SU-DHL-6 (cell line): Measurements from ENCODE around the gene DCLK1.

Experiments used
- EZH2phosphoT487 ChIP-seq: fragments of 200-600 bp; sonication (generic), shearing (Covaris generic); conservative IDR thresholded peaks from 2 replicates; pipeline ENCODE4 v1.6.1; 2018; ENCODE audit warnings: mild to moderate bottlenecking, antibody characterized with exemption, low read length, moderate library complexity, mixed read lengths
- TF ChIP-seq, protein P1 (sequence below): fragments of 200-600 bp; sonication (generic); IDR thresholded peaks from one replicate; pipeline ENCODE4 v1.5.1; 2017; ENCODE audit warnings: antibody characterized with exemption, mild to moderate bottlenecking, low read length, moderate library complexity; ENCODE audit not compliant: insufficient read depth, poor library complexity, severe bottlenecking

DNA sequence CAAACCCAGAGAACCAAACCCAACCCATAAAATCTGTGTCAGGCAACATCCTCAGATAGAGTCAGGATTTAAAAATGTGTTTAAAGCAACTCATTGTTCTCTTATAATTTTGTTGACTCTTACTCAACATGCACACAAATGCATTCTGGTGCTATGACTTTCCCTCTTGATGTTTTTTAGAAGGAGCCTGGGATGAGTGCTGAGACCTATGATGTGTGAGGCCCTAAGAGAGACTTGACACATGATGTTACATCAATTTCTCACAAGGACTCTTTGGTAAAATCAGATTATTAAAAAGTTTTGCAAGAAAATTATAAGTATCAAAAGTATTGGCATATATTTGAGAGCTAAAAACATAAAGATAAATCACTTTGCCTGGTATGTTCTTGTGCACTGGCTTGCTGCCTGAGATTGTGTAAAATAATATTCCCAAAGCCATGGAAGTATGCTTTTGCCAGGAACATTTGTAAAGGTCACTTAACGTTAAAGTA is 173.9 kb downstream of the DCLK1 start:
- no peak for TF ChIP-seq EZH2phosphoT487
- TF ChIP-seq, protein P1, sequence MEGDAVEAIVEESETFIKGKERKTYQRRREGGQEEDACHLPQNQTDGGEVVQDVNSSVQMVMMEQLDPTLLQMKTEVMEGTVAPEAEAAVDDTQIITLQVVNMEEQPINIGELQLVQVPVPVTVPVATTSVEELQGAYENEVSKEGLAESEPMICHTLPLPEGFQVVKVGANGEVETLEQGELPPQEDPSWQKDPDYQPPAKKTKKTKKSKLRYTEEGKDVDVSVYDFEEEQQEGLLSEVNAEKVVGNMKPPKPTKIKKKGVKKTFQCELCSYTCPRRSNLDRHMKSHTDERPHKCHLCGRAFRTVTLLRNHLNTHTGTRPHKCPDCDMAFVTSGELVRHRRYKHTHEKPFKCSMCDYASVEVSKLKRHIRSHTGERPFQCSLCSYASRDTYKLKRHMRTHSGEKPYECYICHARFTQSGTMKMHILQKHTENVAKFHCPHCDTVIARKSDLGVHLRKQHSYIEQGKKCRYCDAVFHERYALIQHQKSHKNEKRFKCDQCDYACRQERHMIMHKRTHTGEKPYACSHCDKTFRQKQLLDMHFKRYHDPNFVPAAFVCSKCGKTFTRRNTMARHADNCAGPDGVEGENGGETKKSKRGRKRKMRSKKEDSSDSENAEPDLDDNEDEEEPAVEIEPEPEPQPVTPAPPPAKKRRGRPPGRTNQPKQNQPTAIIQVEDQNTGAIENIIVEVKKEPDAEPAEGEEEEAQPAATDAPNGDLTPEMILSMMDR = no peak
